T-helper 1 cell (primary cell): ENCODE measurements around the gene GSTA3.
"Not testable (repeated sequence)": the region's sequence is repeated elsewhere in the genome, so short reads cannot be mapped to it uniquely, and the experiment has no call there.

Experiments
- DNase-seq, 5 donors: peaks; one replicate each; pipeline ENCODE4 v3.0.0-alpha.2; 2012 to 2020
- total RNA-seq, 4 donors: gene quantifications; one replicate each; lab custom pipeline; 2026; lab: John Stamatoyannopoulos, UW

GSTA3 gene
- total RNA-seq: 0 reads per million in 4 donors

DNA sequence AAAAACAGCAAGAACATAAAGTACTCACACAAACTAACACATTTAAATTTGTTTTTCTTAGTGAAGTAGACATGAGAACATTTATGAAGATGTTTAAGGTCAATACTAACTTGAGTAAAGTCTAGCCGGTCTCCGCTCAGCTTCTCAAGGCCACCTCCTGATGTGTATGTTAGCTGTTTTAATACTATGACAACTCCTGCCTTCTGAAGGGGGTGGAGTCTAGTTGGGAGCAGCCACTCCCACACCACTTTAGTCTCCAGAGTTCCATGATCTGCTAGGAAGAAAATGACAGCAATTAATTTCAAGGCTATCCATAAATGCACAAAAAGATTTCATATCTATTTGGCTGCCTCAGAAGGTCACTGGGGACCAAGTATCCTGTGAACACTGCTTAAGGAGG, at the start of gene GSTA3:
TSS of gene GSTA3 (minus strand) at position 168 of the 400 bp plus-strand sequence. CDS start 3,864 bp downstream, outside the sequence.
- no peak for DNase-seq

GRCh38 chr6:52958546-52959255, 49.2 kb upstream of the GSTA3 start:
- DNase-seq: no peak

- no peak for DNase-seq
Measured at GRCh38 chr6:52955871-52956270, 46.4 kb upstream of the GSTA3 start.

- DNase-seq: no peak
Measured at GRCh38 chr6:52953911-52954839, 44.7 kb upstream of the GSTA3 start.

DNA sequence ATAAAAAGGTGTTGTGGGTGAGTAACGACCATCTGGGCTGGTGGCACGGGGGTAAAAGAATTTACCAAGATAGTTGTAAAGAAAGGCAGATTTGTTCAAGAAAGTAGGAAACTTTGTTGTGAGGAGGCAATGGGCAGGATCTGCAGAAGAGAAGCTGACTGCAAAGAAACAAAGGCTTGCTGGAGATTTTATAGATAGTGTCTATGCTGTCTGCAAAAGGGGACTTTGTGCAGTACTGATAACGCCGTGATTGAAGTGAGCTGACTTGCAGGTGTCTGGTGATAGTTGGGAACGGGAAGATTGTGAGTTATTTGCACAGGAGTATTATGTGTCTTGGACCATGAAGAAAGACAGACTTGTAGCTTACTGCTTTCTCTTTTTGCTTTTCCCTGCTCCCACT, 36.8 kb upstream of the GSTA3 start:
- no peak for DNase-seq

GRCh38 chr6:52942821-52943220, 33.3 kb upstream of the GSTA3 start:
- not testable (repeated sequence) for DNase-seq

GRCh38 chr6:52942221-52942620, 32.7 kb upstream of the GSTA3 start:
- DNase-seq: no peak

GRCh38 chr6:52937908-52938307, 28.4 kb upstream of the GSTA3 start:
- no peak for DNase-seq

DNA sequence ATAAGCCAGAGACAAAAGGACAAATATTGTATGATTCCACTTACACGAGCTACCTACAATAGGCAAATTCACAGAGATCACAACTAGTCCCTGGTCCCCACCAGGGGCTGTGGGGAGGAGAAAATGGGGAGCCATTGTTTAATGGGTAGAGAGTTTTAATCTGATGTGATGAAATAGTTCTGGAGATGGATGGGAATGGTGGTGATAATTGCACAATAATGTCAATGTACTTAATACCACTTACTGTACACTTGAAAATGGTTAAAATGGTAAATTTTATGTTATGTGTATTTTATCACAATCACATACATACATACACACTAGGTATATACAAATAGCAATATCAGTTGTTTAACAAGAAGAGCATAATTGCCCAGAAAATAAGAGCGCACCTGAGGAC, 24.3 kb upstream of the GSTA3 start:
- no peak for DNase-seq

DNA sequence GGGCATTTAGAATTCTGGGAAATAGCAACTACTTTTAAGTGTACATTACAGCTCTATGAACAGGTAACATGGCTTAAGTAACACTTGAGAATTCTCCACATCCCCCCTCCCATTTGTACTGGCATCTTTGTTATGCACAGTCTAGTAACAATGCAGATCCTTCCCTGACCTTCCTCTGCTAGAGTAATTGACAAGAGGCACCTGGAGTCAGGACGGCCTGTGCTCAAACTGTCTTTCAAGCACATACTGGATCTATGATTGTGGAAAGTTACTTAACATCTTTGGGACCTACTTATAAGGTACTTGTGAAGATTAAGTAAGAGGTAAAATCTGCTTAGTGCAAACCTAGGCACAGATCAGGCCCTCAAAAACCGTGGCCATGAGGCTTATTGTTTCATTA, 21.9 kb upstream of the GSTA3 start:
- no peak for DNase-seq

- DNase-seq: no peak
Measured at GRCh38 chr6:52929321-52930164, 20.0 kb upstream of the GSTA3 start.

DNA sequence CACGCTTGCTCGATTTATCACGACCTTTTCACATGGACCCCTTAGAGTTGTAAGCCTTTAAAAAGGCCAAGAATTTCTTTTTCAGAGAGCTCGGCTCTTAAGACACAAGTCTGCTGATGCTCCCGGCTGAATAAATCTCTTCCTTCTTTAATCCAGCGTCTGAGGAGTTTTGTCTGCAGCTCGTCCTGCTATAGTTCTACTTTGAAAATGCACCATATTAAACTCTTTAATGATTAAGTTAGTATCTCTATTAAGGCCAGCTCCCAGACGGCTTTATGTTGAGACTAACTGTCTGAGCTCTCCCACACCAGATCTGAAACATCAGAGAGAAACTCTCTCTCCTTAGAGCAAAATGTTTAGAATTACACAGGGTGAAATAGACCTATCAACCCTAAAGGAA, 18.0 kb upstream of the GSTA3 start:
- DNase-seq: no peak

- no peak for DNase-seq
Measured at GRCh38 chr6:52925919-52926792, 16.7 kb upstream of the GSTA3 start.

DNA sequence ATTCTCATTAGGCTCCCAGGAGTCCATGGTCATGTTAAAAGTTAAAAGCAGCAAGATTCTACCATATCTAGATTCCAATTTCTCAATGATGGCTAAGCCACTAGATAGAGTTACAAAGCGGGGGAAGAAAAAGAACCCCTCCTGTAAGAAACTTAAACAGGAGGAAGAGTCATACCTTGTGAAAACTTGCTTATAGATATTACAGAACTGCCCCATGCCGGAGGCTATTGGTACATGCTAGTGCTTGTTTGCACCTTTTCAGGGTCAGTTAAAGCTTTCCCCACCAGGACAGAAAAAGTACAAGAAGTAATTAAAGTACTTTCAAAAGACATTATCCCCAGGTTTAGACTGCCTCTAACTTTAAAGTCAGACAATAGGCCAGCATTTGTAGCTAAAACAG, 15.5 kb upstream of the GSTA3 start:
- no peak for DNase-seq

- DNase-seq: not testable (repeated sequence)
Measured at GRCh38 chr6:52923689-52924088, 14.2 kb upstream of the GSTA3 start.

GRCh38 chr6:52922161-52922560, 12.7 kb upstream of the GSTA3 start:
- no peak for DNase-seq

- DNase-seq: no peak
Measured at GRCh38 chr6:52921743-52922142, 12.2 kb upstream of the GSTA3 start.

DNA sequence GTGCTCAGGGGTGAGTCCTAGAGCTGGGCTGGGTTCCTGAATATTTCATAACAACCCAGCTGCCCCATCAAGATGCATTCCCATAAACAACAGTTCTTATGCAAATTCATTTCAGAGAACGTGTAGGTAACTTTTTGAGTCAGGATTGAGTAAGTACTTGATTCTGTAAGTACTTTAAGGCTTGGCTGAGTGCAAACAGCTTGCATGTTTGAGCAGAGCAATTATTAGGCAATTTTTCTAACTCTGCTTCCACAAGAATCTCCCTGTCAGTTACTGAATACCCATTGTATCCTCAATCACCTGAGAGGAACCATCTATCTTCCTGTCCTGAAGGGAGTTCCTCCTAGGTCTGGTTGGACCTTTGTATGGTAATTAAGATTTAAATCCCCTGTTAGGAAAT, 10.0 kb upstream of the GSTA3 start:
- not testable (repeated sequence) for DNase-seq

- not testable (repeated sequence) for DNase-seq
Measured at GRCh38 chr6:52918771-52919170, 9.3 kb upstream of the GSTA3 start.

GRCh38 chr6:52918027-52918686, 8.7 kb upstream of the GSTA3 start:
- DNase-seq: not testable (repeated sequence)

GRCh38 chr6:52914516-52914915, 5.0 kb upstream of the GSTA3 start:
- DNase-seq: no peak
